ENCODE measurements around the gene GNB2. TPM values are rescaled to one million over a fixed set of nuclear protein-coding genes. Genes with fewer than 3 reads are reported as not detected.
"Not testable (repeated sequence)": the region's sequence is repeated elsewhere in the genome, so short reads cannot be mapped to it uniquely, and the experiment has no call there.

GNB2 gene
- polyA plus RNA-seq, 1 donor from 2014 or later = 62.7 TPM

- H3K36me3 Mint-ChIP-seq = peaks cover 6% of the 10 kb centered on the region
- no peak overlapping the region for H3K27ac Mint-ChIP-seq
- H3K4me3 Mint-ChIP-seq = no peak overlapping the region
- H3K4me1 Mint-ChIP-seq = peaks cover 0 to 2% (median 0%) of the 10 kb centered on the region in 3 donors
- peaks cover 0 to 13% (median 10%) of the 10 kb centered on the region in 3 donors for H3K9me3 Mint-ChIP-seq
- peaks cover 36% of the 10 kb centered on the region for H3K27me3 Mint-ChIP-seq
Observed at GRCh38 chr7:100719523-100720278, 46.2 kb downstream of the GNB2 start.

- Mint-ChIP-seq H3K4me3 (no peak within 1 kb of the TSS), H3K27ac (no peak within 1 kb of the TSS), H3K36me3 (peaks cover 6% of the 10 kb centered on the region)
Observed at GRCh38 chr7:100720279-100720670, 46.7 kb downstream of the GNB2 start, which contains the start of gene EPO. Gene EPO (plus strand): TSS chr7:100720468. CDS start chr7:100720981, 513 bp downstream.

DNA sequence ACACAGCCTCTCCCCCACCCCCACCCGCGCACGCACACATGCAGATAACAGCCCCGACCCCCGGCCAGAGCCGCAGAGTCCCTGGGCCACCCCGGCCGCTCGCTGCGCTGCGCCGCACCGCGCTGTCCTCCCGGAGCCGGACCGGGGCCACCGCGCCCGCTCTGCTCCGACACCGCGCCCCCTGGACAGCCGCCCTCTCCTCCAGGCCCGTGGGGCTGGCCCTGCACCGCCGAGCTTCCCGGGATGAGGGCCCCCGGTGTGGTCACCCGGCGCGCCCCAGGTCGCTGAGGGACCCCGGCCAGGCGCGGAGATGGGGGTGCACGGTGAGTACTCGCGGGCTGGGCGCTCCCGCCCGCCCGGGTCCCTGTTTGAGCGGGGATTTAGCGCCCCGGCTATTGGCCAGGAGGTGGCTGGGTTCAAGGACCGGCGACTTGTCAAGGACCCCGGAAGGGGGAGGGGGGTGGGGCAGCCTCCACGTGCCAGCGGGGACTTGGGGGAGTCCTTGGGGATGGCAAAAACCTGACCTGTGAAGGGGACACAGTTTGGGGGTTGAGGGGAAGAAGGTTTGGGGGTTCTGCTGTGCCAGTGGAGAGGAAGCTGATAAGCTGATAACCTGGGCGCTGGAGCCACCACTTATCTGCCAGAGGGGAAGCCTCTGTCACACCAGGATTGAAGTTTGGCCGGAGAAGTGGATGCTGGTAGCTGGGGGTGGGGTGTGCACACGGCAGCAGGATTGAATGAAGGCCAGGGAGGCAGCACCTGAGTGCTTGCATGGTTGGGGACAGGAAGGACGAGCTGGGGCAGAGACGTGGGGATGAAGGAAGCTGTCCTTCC lies 47.3 kb downstream of the GNB2 start:
- Mint-ChIP-seq H3K9me3 (peaks cover 0 to 13% (median 10%) of the 10 kb centered on the region in 3 donors), H3K4me1 (peaks cover 0 to 5% (median 4%) of the 10 kb centered on the region in 3 donors)

More at GRCh38 chr7:100720279-100720670, 46.7 kb downstream of the GNB2 start, which contains the start of gene EPO:
- Mint-ChIP-seq H3K9me3 (peaks cover 0 to 13% (median 10%) of the 10 kb centered on the region in 3 donors), H3K27me3 (peaks cover 36% of the 10 kb centered on the region), H3K4me1 (peaks cover 0 to 4% (median 2%) of the 10 kb centered on the region in 3 donors)

DNA sequence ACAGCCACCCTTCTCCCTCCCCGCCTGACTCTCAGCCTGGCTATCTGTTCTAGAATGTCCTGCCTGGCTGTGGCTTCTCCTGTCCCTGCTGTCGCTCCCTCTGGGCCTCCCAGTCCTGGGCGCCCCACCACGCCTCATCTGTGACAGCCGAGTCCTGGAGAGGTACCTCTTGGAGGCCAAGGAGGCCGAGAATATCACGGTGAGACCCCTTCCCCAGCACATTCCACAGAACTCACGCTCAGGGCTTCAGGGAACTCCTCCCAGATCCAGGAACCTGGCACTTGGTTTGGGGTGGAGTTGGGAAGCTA lies 47.9 kb downstream of the GNB2 start:
- Mint-ChIP-seq H3K4me1 (peaks cover 0 to 5% (median 4%) of the 10 kb centered on the region in 3 donors), H3K9me3 (peaks cover 0 to 13% (median 10%) of the 10 kb centered on the region in 3 donors), H3K4me3 (no peak overlapping the region), H3K36me3 (peaks cover 4% of the 10 kb centered on the region), H3K27ac (no peak overlapping the region), H3K27me3 (peaks cover 36% of the 10 kb centered on the region)

More for the DNA sequence above, 47.3 kb downstream of the GNB2 start:
- Mint-ChIP-seq H3K27me3 (peaks cover 36% of the 10 kb centered on the region), H3K27ac (no peak overlapping the region), H3K36me3 (peaks cover 4% of the 10 kb centered on the region), H3K4me3 (no peak overlapping the region)

GRCh38 chr7:100722480-100723212 lies 49.1 kb downstream of the GNB2 start:
- peaks cover 0 to 5% (median 4%) of the 10 kb centered on the region in 3 donors for H3K4me1 Mint-ChIP-seq

DNA sequence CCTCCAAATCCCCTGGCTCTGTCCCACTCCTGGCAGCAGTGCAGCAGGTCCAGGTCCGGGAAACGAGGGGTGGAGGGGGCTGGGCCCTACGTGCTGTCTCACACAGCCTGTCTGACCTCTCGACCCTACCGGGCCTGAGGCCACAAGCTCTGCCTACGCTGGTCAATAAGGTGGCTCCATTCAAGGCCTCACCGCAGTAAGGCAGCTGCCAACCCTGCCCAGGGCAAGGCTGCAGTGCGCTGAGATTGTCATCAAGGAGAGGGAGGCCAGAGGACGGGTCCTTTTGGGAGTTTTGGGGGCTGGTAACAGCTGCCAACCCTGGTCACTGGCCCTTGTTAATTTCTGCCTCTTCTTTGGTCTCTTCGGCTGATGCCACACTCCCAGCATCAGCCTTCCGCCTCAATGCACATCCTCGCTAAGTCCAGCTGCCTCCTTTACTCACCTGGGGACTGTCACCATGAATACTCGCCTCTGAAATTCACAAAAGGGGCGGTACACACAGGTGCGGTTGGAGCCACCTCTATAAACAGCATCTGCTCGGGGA lies 50.3 kb downstream of the GNB2 start:
- Mint-ChIP-seq H3K27me3 (peaks cover 49% of the 10 kb centered on the region), H3K27ac (no peak overlapping the region), H3K4me3 (no peak overlapping the region), H3K4me1 (peaks cover 0 to 5% (median 4%) of the 10 kb centered on the region in 3 donors), H3K36me3 (peaks cover 3% of the 10 kb centered on the region), H3K9me3 (peaks cover 0 to 4% (median 3%) of the 10 kb centered on the region in 3 donors)

More at GRCh38 chr7:100722480-100723212, 49.1 kb downstream of the GNB2 start:
- peaks cover 4% of the 10 kb centered on the region for H3K36me3 Mint-ChIP-seq
- H3K9me3 Mint-ChIP-seq = peaks cover 0 to 13% (median 9%) of the 10 kb centered on the region in 3 donors
- H3K4me3 Mint-ChIP-seq = no peak overlapping the region
- no peak overlapping the region for H3K27ac Mint-ChIP-seq
- peaks cover 41% of the 10 kb centered on the region for H3K27me3 Mint-ChIP-seq

DNA sequence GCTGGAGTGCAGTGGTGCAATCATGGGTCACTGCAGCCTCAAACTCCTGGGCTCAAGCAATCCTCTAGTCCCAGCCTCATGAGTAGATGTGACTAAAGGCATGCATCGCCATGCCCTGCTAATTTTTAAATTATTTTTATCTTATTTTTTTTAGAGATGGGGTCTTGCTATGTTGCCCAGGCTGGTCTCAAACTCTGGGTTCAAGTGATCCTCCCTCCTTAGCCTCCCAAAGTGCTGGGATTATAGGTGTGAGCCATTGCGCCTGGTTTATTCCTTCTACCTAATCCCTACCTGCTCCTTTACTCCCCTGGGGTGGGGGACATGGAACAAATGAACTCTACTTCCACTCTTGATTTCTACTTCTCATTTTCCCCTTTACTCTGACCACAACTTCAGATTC lies 50.8 kb downstream of the GNB2 start:
- not testable (repeated sequence) for H3K9me3 Mint-ChIP-seq, H3K27ac Mint-ChIP-seq, H3K36me3 Mint-ChIP-seq, H3K4me1 Mint-ChIP-seq, H3K4me3 Mint-ChIP-seq
- peaks cover 46% of the 10 kb centered on the region for H3K27me3 Mint-ChIP-seq

GRCh38 chr7:100726996-100727761 lies 53.6 kb downstream of the GNB2 start:
- Mint-ChIP-seq H3K4me1 (peaks cover 0 to 9% (median 2%) of the 10 kb centered on the region in 3 donors), H3K27ac (no peak overlapping the region), H3K27me3 (peaks cover 27% of the 10 kb centered on the region), H3K9me3 (no peaks in the 10 kb centered on the region), H3K36me3 (no peaks in the 10 kb centered on the region), H3K4me3 (no peak overlapping the region)

DNA sequence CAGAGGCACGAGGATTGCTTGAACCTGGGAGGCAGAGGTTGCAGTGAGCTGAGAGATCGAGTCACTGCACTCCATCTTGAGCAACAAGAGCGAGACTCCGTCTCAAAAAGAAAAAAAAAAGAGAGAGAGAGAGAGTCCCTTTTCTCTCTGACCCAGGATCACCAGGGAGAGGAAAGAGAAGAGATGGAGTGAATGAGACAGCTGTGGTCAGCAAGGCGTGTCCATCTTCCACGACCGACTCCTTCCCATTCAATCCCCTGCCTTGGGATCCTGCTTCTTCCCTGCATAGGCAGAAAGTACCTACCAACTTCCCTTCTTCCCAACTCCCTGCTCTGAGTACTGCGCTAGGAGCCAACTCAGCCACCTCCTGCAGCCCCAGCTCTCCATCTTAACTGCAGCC lies 54.7 kb downstream of the GNB2 start:
- Mint-ChIP-seq H3K27ac (no peak overlapping the region), H3K27me3 (peaks cover 21% of the 10 kb centered on the region), H3K4me3 (no peak overlapping the region), H3K4me1 (peaks cover 6 to 13% (median 8%) of the 10 kb centered on the region in 3 donors), H3K36me3 (no peaks in the 10 kb centered on the region), H3K9me3 (no peaks in the 10 kb centered on the region)

Other genes with a start within 250 kb of the GNB2 start
- gene ZCWPW1, start 245.0 kb upstream of the GNB2 start, polyA plus RNA-seq = 12.1 TPM
- 19.8 TPM for gene MEPCE, start 243.9 kb upstream of the GNB2 start, polyA plus RNA-seq
- 39.3 TPM for gene PPP1R35, start 237.2 kb upstream of the GNB2 start, polyA plus RNA-seq
- 0.78 TPM for gene SPACDR, start 209.5 kb upstream of the GNB2 start, polyA plus RNA-seq
- gene TSC22D4, start 194.5 kb upstream of the GNB2 start, polyA plus RNA-seq = 25.6 TPM
- not detected for gene NYAP1, start 189.8 kb upstream of the GNB2 start, polyA plus RNA-seq
- gene AGFG2, start 134.5 kb upstream of the GNB2 start, polyA plus RNA-seq = 7.3 TPM
- 0.73 TPM for gene SAP25, start 99.8 kb upstream of the GNB2 start, polyA plus RNA-seq
- gene LRCH4, start 87.6 kb upstream of the GNB2 start, polyA plus RNA-seq = 160 TPM
- gene FBXO24, start 87.4 kb upstream of the GNB2 start, polyA plus RNA-seq = 0.36 TPM
- gene PCOLCE, start 71.4 kb upstream of the GNB2 start, polyA plus RNA-seq = 0.98 TPM
- gene MOSPD3, start 61.2 kb upstream of the GNB2 start, polyA plus RNA-seq = 14.4 TPM
- gene TFR2, start 32.2 kb upstream of the GNB2 start, polyA plus RNA-seq = 0.44 TPM
- not detected for gene ACTL6B, start 17.3 kb upstream of the GNB2 start, polyA plus RNA-seq
- gene GIGYF1, start 20.5 kb downstream of the GNB2 start, polyA plus RNA-seq = 2.6 TPM
- gene POP7, start 32.4 kb downstream of the GNB2 start, polyA plus RNA-seq = 48.6 TPM
- gene EPO, start 46.7 kb downstream of the GNB2 start, polyA plus RNA-seq = not detected
- not detected for gene ZAN, start 59.9 kb downstream of the GNB2 start, polyA plus RNA-seq
- gene EPHB4, start 153.8 kb downstream of the GNB2 start, polyA plus RNA-seq = not detected
- gene SLC12A9, start 179.0 kb downstream of the GNB2 start, polyA plus RNA-seq = 11.4 TPM
- 4.6 TPM for gene TRIP6, start 193.6 kb downstream of the GNB2 start, polyA plus RNA-seq
- 79.7 TPM for gene SRRT, start 201.4 kb downstream of the GNB2 start, polyA plus RNA-seq
- 2.5 TPM for gene UFSP1, start 216.0 kb downstream of the GNB2 start, polyA plus RNA-seq
- not detected for gene ACHE, start 222.1 kb downstream of the GNB2 start, polyA plus RNA-seq

All from IgD-negative memory B cell (primary cell).